GM12801 (cell line): ENCODE data around the gene IQGAP2.

Experiments used
- CTCF ChIP-seq: IDR thresholded peaks from one replicate; pipeline ENCODE4 v1.5.1; 2011; ENCODE audit warnings: control low read depth; ENCODE audit not compliant: insufficient read length; ENCODE audit errors: extremely low read depth

IQGAP2 gene

GRCh38 chr5:76471406-76471805, 68.3 kb downstream of the IQGAP2 start:
- no peak for TF ChIP-seq CTCF

GRCh38 chr5:76471987-76472334, 68.9 kb downstream of the IQGAP2 start:
- TF ChIP-seq CTCF, result no peak

GRCh38 chr5:76472335-76473008, 69.4 kb downstream of the IQGAP2 start:
- TF ChIP-seq CTCF, result no peak

- TF ChIP-seq CTCF, result no peak
These were observed 69.9 kb downstream of the IQGAP2 start for GRCh38 chr5:76473009-76473336.

- no peak for TF ChIP-seq CTCF
These were observed 70.6 kb downstream of the IQGAP2 start for GRCh38 chr5:76473661-76474060.

GRCh38 chr5:76474377-76474776, 71.3 kb downstream of the IQGAP2 start:
- TF ChIP-seq CTCF, result no peak

- no peak for TF ChIP-seq CTCF
These were observed 72.3 kb downstream of the IQGAP2 start for GRCh38 chr5:76475385-76475784.

GRCh38 chr5:76475936-76476335, 72.9 kb downstream of the IQGAP2 start:
- no peak for TF ChIP-seq CTCF
